Measurements from ENCODE around the gene ACP7. TPM values are rescaled to one million over a fixed set of nuclear protein-coding genes. Genes with fewer than 3 reads are reported as not detected.

ACP7 gene
- total and polyA plus RNA-seq, 9 of the 15 experiments (the other 6 are each of a cell fraction or from before 2014, with no cell fraction given): not detected

DNA sequence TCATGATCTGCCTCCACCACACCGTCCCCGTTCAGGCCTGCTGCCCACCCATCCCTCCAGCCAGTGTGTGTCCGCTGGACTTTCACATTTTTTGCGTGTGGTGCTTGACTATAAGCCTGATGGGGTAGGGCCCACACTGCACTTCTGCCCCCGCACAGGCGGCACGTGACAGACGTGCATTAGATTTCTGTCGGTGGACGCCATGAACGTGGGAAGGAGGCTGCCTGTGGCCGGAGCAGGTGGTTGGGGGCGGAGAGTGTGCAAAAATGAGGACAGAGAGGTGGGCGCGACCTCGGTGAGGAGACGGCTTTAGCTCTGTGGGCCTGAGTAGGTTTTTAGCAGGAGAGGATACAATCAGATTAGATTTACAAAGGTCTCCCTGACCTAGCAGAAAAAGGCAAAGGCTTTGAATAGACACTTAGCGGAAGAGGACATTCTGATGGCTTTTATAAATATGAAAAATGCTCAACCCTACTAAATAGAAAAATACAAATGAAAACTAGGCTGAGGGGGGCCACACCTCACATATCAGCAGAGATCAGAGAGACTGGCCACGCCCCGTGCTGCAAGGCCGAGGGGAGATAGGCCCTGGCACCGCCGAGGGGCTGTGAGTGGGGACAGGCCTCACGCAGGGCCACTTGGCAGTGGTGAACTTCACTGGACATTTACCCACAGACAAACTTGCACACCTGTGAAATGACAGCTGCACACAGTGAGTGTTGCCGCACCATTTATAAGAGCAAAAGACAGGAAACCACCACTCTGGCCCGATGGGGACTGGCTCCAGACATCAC, 66.8 kb downstream of the ACP7 start (continued):
- no peak for TF ChIP-seq ZNF217 (CRISPR knock-in tag; IDR thresholded peaks at IDR 0.05)
- no peak for TF ChIP-seq ETV5 (CRISPR knock-in tag; IDR thresholded peaks at IDR 0.05; ENCODE audit: low read depth)
- TF ChIP-seq FOXP1 (CRISPR knock-in tag; IDR thresholded peaks at IDR 0.05): no peak
- no peak for TF ChIP-seq PPARD (CRISPR knock-in tag; IDR thresholded peaks at IDR 0.05)
- no peak for TF ChIP-seq ZNF347 (CRISPR knock-in tag; IDR thresholded peaks at IDR 0.05; ENCODE audit: low read depth)
- TF ChIP-seq FOS (IDR thresholded peaks at IDR 0.05; ENCODE audit: extremely low read depth, insufficient read length): no peak
- TF ChIP-seq EGR1 (conservative IDR thresholded peaks at IDR 0.05): peak; percentile 22; the same call in 1 of the 2 replicates
- no peak for TF ChIP-seq ZC3H11A (IDR thresholded peaks at IDR 0.05; ENCODE audit: low read depth, low read length)
- TF ChIP-seq ZNF134 (CRISPR knock-in tag; conservative IDR thresholded peaks at IDR 0.05): no peak
- TF ChIP-seq PHB (CRISPR knock-in tag; IDR thresholded peaks at IDR 0.05): no peak
- TF ChIP-seq SMARCE1 (IDR thresholded peaks at IDR 0.05): no peak
- peak; percentile 34; the same call in 1 of the 2 replicates for TF ChIP-seq CXXC5 (CRISPR knock-in tag; IDR thresholded peaks at IDR 0.05)
- TF ChIP-seq RAD51 (IDR thresholded peaks at IDR 0.05; ENCODE audit: borderline replicate concordance, low read depth): peak; percentile 60; the same call in 1 of the 2 replicates
- TF ChIP-seq, protein P1, sequence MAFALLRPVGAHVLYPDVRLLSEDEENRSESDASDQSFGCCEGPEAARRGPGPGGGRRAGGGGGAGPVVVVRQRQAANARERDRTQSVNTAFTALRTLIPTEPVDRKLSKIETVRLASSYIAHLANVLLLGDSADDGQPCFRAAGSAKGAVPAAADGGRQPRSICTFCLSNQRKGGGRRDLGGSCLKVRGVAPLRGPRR (CRISPR knock-in tag; IDR thresholded peaks at IDR 0.05): no peak
- TF ChIP-seq TCFL5 (CRISPR knock-in tag; conservative IDR thresholded peaks at IDR 0.05): no peak
- TF ChIP-seq NFIX (CRISPR knock-in tag; IDR thresholded peaks at IDR 0.05; ENCODE audit: low read depth): no peak
- no peak for TF ChIP-seq TRIM24 (IDR thresholded peaks at IDR 0.05)
- TF ChIP-seq HLTF (IDR thresholded peaks at IDR 0.05): no peak

Data from K562 (cell line).